AG08396 (cell line): ENCODE data around the gene USP17L28.
"Not testable (repeated sequence)": the region's sequence is repeated elsewhere in the genome, so short reads cannot be mapped to it uniquely, and the experiment has no call there.

Source experiments
- DNase-seq: peaks from one replicate; pipeline ENCODE4 v3.0.0; 2012; ENCODE audit warnings: low spot score, mixed read lengths

Gene USP17L28

DNA sequence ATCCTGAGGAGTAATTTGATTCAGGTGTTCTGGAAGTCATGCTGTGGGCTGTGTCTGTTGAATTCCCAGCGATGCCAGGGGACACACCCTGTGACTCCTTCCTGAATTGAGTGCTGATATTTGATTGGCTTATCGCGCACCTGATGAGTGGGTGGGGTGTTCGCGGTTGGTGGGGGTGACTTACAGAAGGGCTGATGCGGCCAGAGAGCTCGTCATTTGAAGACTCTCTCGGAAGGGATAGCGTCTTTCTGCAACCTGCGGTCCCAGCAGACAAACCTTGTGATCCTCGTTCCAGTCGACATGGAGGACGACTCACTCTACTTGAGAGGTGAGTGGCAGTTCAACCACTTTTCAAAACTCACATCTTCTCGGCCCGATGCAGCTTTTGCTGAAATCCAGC is at the start of gene USP17L28:
TSS of gene USP17L28 (plus strand) at position 301 of the 400 bp plus-strand sequence. CDS start at position 301, 0 bp downstream.
- DNase-seq, result not testable (repeated sequence)

- DNase-seq, result not testable (repeated sequence)
Observed at GRCh38 chr4:9324191-9324590, 24.5 kb upstream of the USP17L28 start.

DNA sequence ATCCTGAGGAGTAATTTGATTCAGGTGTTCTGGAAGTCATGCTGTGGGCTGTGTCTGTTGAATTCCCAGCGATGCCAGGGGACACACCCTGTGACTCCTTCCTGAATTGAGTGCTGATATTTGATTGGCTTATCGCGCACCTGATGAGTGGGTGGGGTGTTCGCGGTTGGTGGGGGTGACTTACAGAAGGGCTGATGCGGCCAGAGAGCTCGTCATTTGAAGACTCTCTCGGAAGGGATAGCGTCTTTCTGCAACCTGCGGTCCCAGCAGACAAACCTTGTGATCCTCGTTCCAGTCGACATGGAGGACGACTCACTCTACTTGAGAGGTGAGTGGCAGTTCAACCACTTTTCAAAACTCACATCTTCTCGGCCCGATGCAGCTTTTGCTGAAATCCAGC is 23.8 kb upstream of the USP17L28 start, which contains the start of gene USP17L24:
TSS of gene USP17L24 (plus strand) at position 301 of the 400 bp plus-strand sequence. CDS start at position 301, 0 bp downstream.
- DNase-seq, result not testable (repeated sequence)

DNA sequence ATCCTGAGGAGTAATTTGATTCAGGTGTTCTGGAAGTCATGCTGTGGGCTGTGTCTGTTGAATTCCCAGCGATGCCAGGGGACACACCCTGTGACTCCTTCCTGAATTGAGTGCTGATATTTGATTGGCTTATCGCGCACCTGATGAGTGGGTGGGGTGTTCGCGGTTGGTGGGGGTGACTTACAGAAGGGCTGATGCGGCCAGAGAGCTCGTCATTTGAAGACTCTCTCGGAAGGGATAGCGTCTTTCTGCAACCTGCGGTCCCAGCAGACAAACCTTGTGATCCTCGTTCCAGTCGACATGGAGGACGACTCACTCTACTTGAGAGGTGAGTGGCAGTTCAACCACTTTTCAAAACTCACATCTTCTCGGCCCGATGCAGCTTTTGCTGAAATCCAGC is 19.1 kb upstream of the USP17L28 start, which contains the start of gene USP17L25:
TSS of gene USP17L25 (plus strand) at position 301 of the 400 bp plus-strand sequence. CDS start at position 301, 0 bp downstream.
- DNase-seq, result not testable (repeated sequence)

DNA sequence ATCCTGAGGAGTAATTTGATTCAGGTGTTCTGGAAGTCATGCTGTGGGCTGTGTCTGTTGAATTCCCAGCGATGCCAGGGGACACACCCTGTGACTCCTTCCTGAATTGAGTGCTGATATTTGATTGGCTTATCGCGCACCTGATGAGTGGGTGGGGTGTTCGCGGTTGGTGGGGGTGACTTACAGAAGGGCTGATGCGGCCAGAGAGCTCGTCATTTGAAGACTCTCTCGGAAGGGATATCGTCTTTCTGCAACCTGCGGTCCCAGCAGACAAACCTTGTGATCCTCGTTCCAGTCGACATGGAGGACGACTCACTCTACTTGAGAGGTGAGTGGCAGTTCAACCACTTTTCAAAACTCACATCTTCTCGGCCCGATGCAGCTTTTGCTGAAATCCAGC is 14.3 kb upstream of the USP17L28 start, which contains the start of gene USP17L26:
TSS of gene USP17L26 (plus strand) at position 301 of the 400 bp plus-strand sequence. CDS start at position 301, 0 bp downstream.
- not testable (repeated sequence) for DNase-seq

DNA sequence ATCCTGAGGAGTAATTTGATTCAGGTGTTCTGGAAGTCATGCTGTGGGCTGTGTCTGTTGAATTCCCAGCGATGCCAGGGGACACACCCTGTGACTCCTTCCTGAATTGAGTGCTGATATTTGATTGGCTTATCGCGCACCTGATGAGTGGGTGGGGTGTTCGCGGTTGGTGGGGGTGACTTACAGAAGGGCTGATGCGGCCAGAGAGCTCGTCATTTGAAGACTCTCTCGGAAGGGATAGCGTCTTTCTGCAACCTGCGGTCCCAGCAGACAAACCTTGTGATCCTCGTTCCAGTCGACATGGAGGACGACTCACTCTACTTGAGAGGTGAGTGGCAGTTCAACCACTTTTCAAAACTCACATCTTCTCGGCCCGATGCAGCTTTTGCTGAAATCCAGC is 9.6 kb upstream of the USP17L28 start, which contains the start of gene USP17L5:
TSS of gene USP17L5 (plus strand) at position 301 of the 400 bp plus-strand sequence. CDS start at position 301, 0 bp downstream.
- not testable (repeated sequence) for DNase-seq

GRCh38 chr4:9343848-9344247 is 4.8 kb upstream of the USP17L28 start, which contains the start of gene USP17L27:
USP17L27 (plus strand) TSS chr4:9344148; CDS start chr4:9344148, 0 bp downstream.
- not testable (repeated sequence) for DNase-seq

GRCh38 chr4:9350866-9351265 is 2.2 kb downstream of the USP17L28 start:
- not testable (repeated sequence) for DNase-seq

DNA sequence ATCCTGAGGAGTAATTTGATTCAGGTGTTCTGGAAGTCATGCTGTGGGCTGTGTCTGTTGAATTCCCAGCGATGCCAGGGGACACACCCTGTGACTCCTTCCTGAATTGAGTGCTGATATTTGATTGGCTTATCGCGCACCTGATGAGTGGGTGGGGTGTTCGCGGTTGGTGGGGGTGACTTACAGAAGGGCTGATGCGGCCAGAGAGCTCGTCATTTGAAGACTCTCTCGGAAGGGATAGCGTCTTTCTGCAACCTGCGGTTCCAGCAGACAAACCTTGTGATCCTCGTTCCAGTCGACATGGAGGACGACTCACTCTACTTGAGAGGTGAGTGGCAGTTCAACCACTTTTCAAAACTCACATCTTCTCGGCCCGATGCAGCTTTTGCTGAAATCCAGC is 4.6 kb downstream of the USP17L28 start, which contains the start of gene USP17L29:
TSS of gene USP17L29 (plus strand) at position 301 of the 400 bp plus-strand sequence. CDS start at position 301, 0 bp downstream.
- not testable (repeated sequence) for DNase-seq

DNA sequence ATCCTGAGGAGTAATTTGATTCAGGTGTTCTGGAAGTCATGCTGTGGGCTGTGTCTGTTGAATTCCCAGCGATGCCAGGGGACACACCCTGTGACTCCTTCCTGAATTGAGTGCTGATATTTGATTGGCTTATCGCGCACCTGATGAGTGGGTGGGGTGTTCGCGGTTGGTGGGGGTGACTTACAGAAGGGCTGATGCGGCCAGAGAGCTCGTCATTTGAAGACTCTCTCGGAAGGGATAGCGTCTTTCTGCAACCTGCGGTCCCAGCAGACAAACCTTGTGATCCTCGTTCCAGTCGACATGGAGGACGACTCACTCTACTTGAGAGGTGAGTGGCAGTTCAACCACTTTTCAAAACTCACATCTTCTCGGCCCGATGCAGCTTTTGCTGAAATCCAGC is 14.1 kb downstream of the USP17L28 start, which contains the start of gene USP17L30:
TSS of gene USP17L30 (plus strand) at position 301 of the 400 bp plus-strand sequence. CDS start at position 301, 0 bp downstream.
- not testable (repeated sequence) for DNase-seq

DNA sequence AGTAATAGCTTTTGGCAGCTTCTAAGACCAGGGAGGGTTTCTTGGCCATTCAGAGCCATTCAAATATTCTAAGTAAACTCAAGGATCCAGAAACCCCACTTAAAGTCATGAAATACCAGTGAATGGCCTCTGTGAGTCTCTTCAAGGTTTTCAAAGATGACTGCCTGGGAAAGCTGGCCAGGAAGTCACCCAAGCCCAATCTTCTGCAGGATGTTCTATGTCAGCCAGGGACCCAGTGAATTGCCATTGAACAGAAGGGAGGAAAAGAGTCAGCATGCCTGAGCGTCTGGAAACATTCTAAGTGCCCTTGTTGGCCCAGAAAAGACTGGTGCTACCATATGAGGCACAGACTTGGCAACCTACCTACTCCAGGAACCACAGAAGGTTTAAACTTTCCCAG is 31.2 kb downstream of the USP17L28 start:
- not testable (repeated sequence) for DNase-seq

GRCh38 chr4:9381012-9381534 is 32.4 kb downstream of the USP17L28 start:
- peak; percentile 6 for DNase-seq

DNA sequence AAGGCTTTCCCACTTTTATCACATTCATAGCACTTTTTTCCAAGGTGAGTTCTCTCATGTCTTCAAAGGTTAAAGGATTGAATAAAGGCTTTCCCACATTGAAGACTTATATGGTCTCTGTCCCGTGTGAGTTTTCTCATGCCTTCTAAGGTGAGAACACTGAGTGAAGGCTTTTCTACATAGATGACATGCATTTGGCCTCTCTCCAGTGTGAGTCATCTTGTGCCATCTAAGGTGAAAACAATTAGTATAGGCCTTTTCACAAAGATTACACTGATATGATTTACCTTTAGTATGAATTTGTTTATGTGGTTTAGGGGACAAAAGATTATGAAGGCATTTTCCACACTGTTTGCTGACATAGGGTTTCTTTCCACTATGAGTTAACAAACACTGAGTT is 35.4 kb downstream of the USP17L28 start:
- DNase-seq, result no peak

DNA sequence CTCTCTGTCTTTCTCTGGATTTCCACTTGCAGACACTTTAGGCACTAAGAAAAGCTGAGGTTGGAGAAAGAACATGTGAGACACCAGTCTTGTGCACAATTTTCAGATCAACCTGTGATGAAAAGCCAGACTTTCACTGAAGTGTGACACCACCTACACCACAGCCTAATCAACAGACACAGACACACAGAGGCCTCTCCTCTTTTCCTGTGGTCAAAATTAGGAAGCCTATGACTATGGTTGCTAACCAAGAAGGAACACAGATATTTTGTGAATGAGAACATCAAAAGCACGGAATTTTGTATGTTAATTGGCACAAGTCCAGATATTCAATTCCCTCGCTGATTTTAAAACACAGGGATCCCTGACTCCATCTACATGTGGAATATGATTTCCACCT is 40.3 kb downstream of the USP17L28 start:
- not testable (repeated sequence) for DNase-seq
